ENCODE data around the gene STOML1. TPM values are rescaled to one million over a fixed set of nuclear protein-coding genes. Genes with fewer than 3 reads are reported as not detected.

STOML1 gene
- total and polyA plus RNA-seq, 10 donors, result 8.2 to 15.2 (median 10.0) TPM

DNA sequence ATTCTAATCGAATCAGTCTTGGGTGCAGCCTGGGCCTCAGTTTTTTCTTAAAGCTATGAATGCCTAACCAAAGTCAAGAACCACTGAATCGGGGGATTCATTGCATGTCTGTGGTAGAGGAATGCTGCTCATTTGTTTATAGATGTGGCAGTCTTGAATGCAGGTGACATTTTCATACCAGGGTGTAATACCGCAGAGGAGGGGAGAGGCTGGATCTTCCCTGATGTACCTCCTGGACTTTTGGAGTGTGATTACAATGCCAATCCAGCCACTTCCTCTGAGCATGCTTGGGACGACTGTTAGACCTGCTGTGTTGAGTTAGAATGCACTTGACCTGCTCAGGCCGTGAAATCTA lies 47.5 kb upstream of the STOML1 start:
- peaks cover 0 to 63% (median 16%) of the 10 kb centered on the region in 6 donors for H3K4me1 ChIP-seq
- no peaks in the 10 kb centered on the region for H3K9me3 ChIP-seq
- peaks cover 0 to 98% (median 46%) of the 10 kb centered on the region in 6 donors for H3K36me3 ChIP-seq
- WGBS, 5 donors, result 74 to 89% (median 83%) methylated on average over 4 to 5 of the region's 5 CpGs
- no peak for TF ChIP-seq POLR2A (IDR thresholded peaks at IDR 0.05)
- TF ChIP-seq, protein P1, sequence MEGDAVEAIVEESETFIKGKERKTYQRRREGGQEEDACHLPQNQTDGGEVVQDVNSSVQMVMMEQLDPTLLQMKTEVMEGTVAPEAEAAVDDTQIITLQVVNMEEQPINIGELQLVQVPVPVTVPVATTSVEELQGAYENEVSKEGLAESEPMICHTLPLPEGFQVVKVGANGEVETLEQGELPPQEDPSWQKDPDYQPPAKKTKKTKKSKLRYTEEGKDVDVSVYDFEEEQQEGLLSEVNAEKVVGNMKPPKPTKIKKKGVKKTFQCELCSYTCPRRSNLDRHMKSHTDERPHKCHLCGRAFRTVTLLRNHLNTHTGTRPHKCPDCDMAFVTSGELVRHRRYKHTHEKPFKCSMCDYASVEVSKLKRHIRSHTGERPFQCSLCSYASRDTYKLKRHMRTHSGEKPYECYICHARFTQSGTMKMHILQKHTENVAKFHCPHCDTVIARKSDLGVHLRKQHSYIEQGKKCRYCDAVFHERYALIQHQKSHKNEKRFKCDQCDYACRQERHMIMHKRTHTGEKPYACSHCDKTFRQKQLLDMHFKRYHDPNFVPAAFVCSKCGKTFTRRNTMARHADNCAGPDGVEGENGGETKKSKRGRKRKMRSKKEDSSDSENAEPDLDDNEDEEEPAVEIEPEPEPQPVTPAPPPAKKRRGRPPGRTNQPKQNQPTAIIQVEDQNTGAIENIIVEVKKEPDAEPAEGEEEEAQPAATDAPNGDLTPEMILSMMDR (IDR thresholded peaks at IDR 0.05 in 8 of 11, conservative IDR thresholded peaks at IDR 0.05 in 3 of 11), result no peak
- no peak for TF ChIP-seq POLR2AphosphoS5 (IDR thresholded peaks at IDR 0.05)
- no peak for DNase-seq
- H3K4me3 ChIP-seq, result no peak overlapping the region
- intact Hi-C loops (cut with DNase I; ENCODE audit: low total_unique reads), result loop anchor here (10.0 kb wide), 1 partner anchor 65 kb away; no protein-coding TSS in a partner anchor
- H3K27me3 ChIP-seq (replicated peaks in 1 of 7), result no peaks in the 10 kb centered on the region
- H3K27ac ChIP-seq, result peak overlapping the region in 3 of 8 donors; percentile 46 to 60 (median 51)

DNA sequence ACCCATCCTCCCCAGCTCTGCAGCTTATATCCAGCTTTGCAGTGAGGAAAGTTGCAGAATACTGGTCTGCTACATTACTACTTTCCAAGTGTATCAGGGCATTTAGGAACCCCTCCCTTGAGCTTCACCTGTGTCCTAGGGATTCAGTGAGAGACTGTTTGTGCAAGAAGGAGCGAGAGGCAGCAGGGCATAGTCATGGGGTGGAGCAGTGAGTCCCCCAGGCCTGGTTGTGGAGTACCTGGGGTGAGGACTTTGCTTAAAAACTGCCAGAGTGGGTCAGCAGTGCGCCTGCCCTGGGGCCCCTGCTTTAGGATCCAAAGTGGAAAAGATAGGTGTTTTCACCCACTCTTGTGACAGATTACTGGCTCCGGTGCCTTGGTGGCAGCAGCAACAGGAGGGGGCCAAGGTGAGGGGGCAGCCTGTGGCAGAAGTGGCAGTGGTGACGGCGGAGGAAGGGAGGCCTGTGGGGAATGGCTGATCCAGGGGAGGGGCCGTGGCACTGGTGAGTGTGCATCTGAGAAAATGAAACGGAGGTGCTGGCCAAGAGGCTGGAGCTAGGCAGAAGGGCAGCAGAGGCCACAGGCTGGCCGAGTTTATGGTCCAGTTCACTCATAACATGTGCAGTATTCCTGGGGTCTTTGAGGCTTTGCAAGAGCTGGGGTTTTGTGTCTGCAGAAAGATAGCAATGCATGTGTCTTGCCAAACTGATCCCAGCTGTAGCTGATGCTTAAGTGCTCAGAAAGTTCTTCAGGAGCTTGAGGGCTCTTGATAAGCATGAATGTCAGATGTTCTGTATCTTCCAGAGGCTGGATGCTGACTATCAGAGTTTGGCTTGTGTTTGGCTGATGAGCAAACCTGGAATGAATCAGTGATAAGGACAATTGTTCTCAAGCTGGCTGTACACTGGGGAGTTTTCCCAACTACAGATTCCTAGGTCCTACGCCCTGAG lies 46.9 kb upstream of the STOML1 start:
- Histone ChIP-seq H3K36me3 (peaks cover 0 to 98% (median 50%) of the 10 kb centered on the region in 6 donors), H3K9me3 (no peaks in the 10 kb centered on the region), H3K4me1 (peaks cover 0 to 56% (median 13%) of the 10 kb centered on the region in 6 donors), H3K27ac (peak overlapping the region in 3 of 8 donors; percentile 3 to 60 (median 46)), H3K27me3 (replicated peaks in 1 of 7) (no peaks in the 10 kb centered on the region), H3K4me3 (no peak overlapping the region)
- intact Hi-C loops (cut with DNase I; ENCODE audit: low total_unique reads), result loop anchor here (10.0 kb wide), 1 partner anchor 64 kb away; no protein-coding TSS in a partner anchor
- 71 to 83% (median 78%) methylated on average over 9 of the region's 9 CpGs for WGBS, 5 donors
- TF ChIP-seq POLR2AphosphoS5 (IDR thresholded peaks at IDR 0.05), result peak in 2 of 3 donors; percentile 28 to 45
- TF ChIP-seq POLR2A (IDR thresholded peaks at IDR 0.05), result no peak
- no peak for DNase-seq

DNA sequence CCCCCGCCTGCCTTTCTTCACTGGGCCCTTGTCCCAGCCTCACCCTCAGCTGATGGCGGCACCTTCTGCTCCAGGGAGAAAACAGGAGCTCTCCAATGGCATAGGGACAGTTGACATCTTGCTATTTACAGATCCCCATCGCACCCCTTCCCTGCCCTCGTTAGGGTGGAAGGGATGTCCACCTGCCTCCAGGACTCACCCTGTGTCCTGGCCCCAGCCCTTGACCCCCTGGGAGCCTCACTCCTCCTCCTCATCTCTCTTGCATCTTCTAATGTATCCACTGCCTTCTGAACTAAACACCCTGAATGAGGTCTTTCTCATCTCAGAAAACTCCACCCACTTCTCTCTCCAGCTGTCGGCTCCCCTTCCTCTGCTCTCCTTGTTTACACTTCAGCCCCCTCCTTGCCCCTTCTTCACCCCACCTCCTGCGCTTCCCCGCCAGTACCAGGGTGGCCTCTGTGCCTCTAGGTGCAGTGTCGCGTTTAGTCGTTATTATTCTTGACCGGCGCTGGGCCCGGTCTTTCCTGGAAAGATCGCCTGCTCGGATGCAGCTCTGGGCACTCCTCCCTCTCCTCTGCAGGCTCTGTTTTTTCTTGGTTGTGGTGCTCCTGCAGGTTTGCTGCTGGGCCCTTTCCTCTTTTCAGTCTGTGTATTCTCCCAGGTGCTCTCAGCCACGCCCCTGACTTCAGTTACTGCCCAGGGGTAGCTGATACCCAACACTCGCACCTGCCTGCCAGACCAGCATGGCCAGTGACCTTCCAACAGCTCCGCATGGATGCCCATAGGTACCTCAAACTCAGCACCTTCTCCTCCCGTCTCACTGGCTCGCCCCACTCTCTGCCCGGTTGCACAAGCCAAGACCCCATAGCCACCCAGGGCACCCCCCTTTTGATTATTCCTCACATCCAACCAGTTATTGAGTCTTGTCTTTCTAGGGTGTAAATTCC lies 45.3 kb upstream of the STOML1 start:
- Histone ChIP-seq H3K4me1 (peaks cover 0 to 51% (median 14%) of the 10 kb centered on the region in 6 donors), H3K27ac (no peak overlapping the region), H3K4me3 (no peak overlapping the region), H3K36me3 (peaks cover 0 to 98% (median 56%) of the 10 kb centered on the region in 6 donors), H3K9me3 (no peaks in the 10 kb centered on the region), H3K27me3 (replicated peaks in 1 of 7) (no peaks in the 10 kb centered on the region)
- TF ChIP-seq POLR2AphosphoS5 (IDR thresholded peaks at IDR 0.05) (peak in 1 of 3 donors; percentile 13), POLR2A (IDR thresholded peaks at IDR 0.05) (no peak)
- TF ChIP-seq, protein P1 (IDR thresholded peaks at IDR 0.05 in 8 of 11, conservative IDR thresholded peaks at IDR 0.05 in 3 of 11), result peak in 2 of 11 experiments; percentile 4 to 6
- WGBS, 5 donors, result 83 to 92% (median 90%) methylated on average over 21 of the region's 21 CpGs
- no peak for DNase-seq
- intact Hi-C loops (cut with DNase I; ENCODE audit: low total_unique reads), result loop anchor here (10.0 kb wide), 1 partner anchor 63 kb away; no protein-coding TSS in a partner anchor

Data from spleen (tissue), 11 donors.